ENCODE data around the gene PLCH2.

GRCh38 chr1:2541619-2542245 lies 65.6 kb downstream of the PLCH2 start:
- TF ChIP-seq CTCF (IDR thresholded peaks at IDR 0.05) (no peak), POLR2A (IDR thresholded peaks at IDR 0.05) (no peak), EP300 (IDR thresholded peaks at IDR 0.05; ENCODE audit: low read depth) (no peak)

Data from transverse colon (tissue), 3 donors.